Measurements from ENCODE around the gene DCTN3. TPM values are rescaled to one million over a fixed set of nuclear protein-coding genes. Genes with fewer than 3 reads are reported as not detected.

The DCTN3 gene
- total and polyA plus RNA-seq, 10 of the 15 experiments (the other 5 are each of a cell fraction or from before 2014, with no cell fraction given) = 19.0 to 120 (median 71.8) TPM

DNA sequence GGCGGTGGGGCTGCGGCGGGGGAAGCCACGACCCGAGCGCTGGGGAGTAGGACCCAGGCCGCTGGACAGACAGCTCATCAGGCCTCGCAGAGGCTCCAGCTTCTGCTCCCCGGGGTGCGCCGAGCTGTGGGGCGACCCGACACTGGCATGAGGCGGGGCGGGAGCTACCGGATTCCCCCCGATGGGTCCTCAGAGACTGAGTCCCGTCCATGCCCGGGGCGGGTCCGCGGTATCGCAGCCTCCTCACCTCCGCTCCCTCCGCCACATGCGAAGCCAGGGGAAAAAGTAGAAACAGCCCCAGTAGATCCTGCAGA is 44.7 kb upstream of the DCTN3 start:
- peak overlapping the region; percentile 87 for H2AFZ ChIP-seq (ENCODE audit: control insufficient read depth, low read depth, low read length)
- H3K36me3 ChIP-seq (ENCODE audit: control insufficient read depth in 2 of 2, insufficient read depth in 2 of 2, low read length in 1 of 2) = no peaks in the 10 kb centered on the region
- H3K9me3 ChIP-seq (replicated peaks; ENCODE audit: control insufficient read depth, insufficient read depth, low read length) = no peaks in the 10 kb centered on the region; the same call in 2 of the 3 replicates
- H3K27ac ChIP-seq (ENCODE audit: control insufficient read depth, insufficient read depth) = no peak overlapping the region
- H3K4me2 ChIP-seq (ENCODE audit: control insufficient read depth, insufficient read depth) = peak overlapping the region; percentile 96
- in situ Hi-C loops (cut with MboI) = no loop called here
- DNase-seq (ENCODE audit: low read depth, low spot score) = no peak
- ChIA-PET SMC1A (ENCODE audit: uncharacterized antibody, unreplicated experiment) (interaction anchor here (0.7 to 1.1 kb wide), 2 partner anchors 18 to 21 kb away, joined by 3 read pairs; no protein-coding TSS in a partner anchor), POLR2A (interaction anchor here (0.6 kb wide), 1 partner anchor 406 kb away, joined by 5 read pairs; no protein-coding TSS in a partner anchor), RAD21 (ENCODE audit: unreplicated experiment) (interaction anchor here (0.9 to 1.7 kb wide), 3 partner anchors 27 to 44 kb away, joined by 3 to 7 read pairs (median 5); partner anchors contain the start of genes DCTN3 and SIGMAR1), CTCF (interaction anchor here (0.5 to 3.2 kb wide), 13 partner anchors 9 to 1620 kb away, joined by 3 to 23 read pairs (median 3); partner anchors contain the start of genes GALT, MYORG and SIGMAR1)
- peak; percentile 35 for ATAC-seq
- peak overlapping the region; percentile 97 for H3K4me3 ChIP-seq
- intact Hi-C loops (cut with micrococcal nuclease; ENCODE audit: unreplicated experiment) = no loop called here
- H4K20me1 ChIP-seq (ENCODE audit: control insufficient read depth, insufficient read depth) = no peaks in the 10 kb centered on the region
- H3K79me2 ChIP-seq (ENCODE audit: control insufficient read depth, insufficient read depth, low read length) = no peaks in the 10 kb centered on the region
- no peaks in the 10 kb centered on the region for H3K27me3 ChIP-seq (replicated peaks in 1 of 2; ENCODE audit: control insufficient read depth in 2 of 2, insufficient read depth in 2 of 2, low read length in 1 of 2)
- BruUV-seq (replicated peaks) = no TSS peak
- FAIRE-seq = no peak
- 3% methylated on average over 15 of the region's 26 CpGs for WGBS (ENCODE audit: insufficient coverage, insufficient replicate concordance, low lambda C conversion rate, missing lambda C conversion rate)
- peak overlapping the region; percentile 39; the same call in 1 of the 2 replicates for H3K9ac ChIP-seq (ENCODE audit: control insufficient read depth, insufficient read depth, low read length)
- peaks cover 9% of the 10 kb centered on the region for H3K4me1 ChIP-seq (ENCODE audit: control insufficient read depth, insufficient read depth, low read length)
- TF ChIP-seq NR2C1 (IDR thresholded peaks at IDR 0.05) (0 out of 2 replicates have a peak, but pooled peaks have one; percentile 21), LARP7 (IDR thresholded peaks at IDR 0.05) (0 out of 2 replicates have a peak, but pooled peaks have one; percentile 2), ZNF207 (IDR thresholded peaks at IDR 0.05; ENCODE audit: borderline replicate concordance) (no peak)

DNA sequence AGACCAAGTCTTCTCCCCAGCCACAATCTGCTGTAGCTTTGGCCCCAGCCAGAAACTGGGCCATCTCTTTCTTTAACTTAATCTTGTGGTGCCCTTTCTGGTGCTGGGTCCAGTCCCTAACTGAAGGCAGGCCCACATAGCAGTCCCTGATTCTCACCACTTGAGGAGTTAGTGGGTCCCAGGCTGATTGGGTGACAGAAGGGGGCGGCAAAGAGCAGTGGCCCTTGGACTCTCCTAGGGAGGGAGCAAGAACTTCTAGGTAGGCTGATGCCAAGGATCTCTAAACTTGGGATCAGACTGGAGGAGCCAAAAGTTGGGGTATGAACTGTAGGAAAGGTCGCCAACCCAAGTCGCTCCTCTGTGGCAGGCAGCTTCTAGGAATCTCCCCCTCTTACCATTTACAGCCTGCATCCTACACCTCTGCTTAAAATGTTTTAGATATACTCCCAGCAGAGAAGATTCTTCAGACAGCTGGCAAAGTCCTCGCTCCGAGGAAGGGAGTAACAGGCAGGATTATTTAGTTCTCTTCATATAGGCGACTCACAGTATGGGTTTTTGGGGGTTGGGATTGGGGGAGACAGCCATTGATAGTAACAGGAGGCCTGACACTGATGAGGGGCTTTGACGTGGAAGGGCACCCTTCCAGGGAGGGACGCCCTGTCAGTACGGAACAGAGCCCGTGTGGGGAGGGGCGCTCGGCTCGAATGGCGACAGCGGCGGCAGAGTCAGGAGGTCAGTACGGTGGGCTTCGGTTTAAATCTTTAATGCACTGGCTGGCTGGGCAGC is 44.2 kb upstream of the DCTN3 start:
- DNase-seq (ENCODE audit: low read depth, low spot score) (no peak), FAIRE-seq (peak; percentile 38), ATAC-seq (peak; percentile 83)
- BruUV-seq (replicated peaks) = no TSS peak
- ChIA-PET RAD21 (ENCODE audit: unreplicated experiment) (interaction anchor here (0.9 to 1.7 kb wide), 3 partner anchors 27 to 44 kb away, joined by 3 to 7 read pairs (median 5); partner anchors contain the start of genes DCTN3 and SIGMAR1), CTCF (interaction anchor here (0.5 to 3.2 kb wide), 13 partner anchors 8 to 1620 kb away, joined by 3 to 23 read pairs (median 4); partner anchors contain the start of genes GALT and SIGMAR1), SMC1A (ENCODE audit: uncharacterized antibody, unreplicated experiment) (interaction anchor here (1.1 kb wide), 1 partner anchor 20 kb away, joined by 3 read pairs; no protein-coding TSS in a partner anchor), POLR2A (interaction anchor here (0.6 to 1.4 kb wide), 2 partner anchors 44 to 407 kb away, joined by 3 to 5 read pairs; partner anchors contain the start of gene DCTN3)
- Histone ChIP-seq H3K4me3 (peak overlapping the region; percentile 97), H4K20me1 (ENCODE audit: control insufficient read depth, insufficient read depth) (no peaks in the 10 kb centered on the region), H3K79me2 (ENCODE audit: control insufficient read depth, insufficient read depth, low read length) (no peaks in the 10 kb centered on the region), H3K9me3 (replicated peaks; ENCODE audit: control insufficient read depth, insufficient read depth, low read length) (no peaks in the 10 kb centered on the region; the same call in 2 of the 3 replicates), H3K36me3 (ENCODE audit: control insufficient read depth in 2 of 2, insufficient read depth in 2 of 2, low read length in 1 of 2) (no peaks in the 10 kb centered on the region), H3K27ac (ENCODE audit: control insufficient read depth, insufficient read depth) (no peak overlapping the region), H3K4me1 (ENCODE audit: control insufficient read depth, insufficient read depth, low read length) (peaks cover 9% of the 10 kb centered on the region), H3K27me3 (replicated peaks in 1 of 2; ENCODE audit: control insufficient read depth in 2 of 2, insufficient read depth in 2 of 2, low read length in 1 of 2) (no peaks in the 10 kb centered on the region), H3K4me2 (ENCODE audit: control insufficient read depth, insufficient read depth) (peak overlapping the region; percentile 96), H2AFZ (ENCODE audit: control insufficient read depth, low read depth, low read length) (peak overlapping the region; percentile 87), H3K9ac (ENCODE audit: control insufficient read depth, insufficient read depth, low read length) (0 out of 2 replicates have a peak overlapping the region, but pooled peaks have one; percentile 20)
- 1% methylated on average over 18 of the region's 18 CpGs for WGBS (ENCODE audit: insufficient coverage, insufficient replicate concordance, low lambda C conversion rate, missing lambda C conversion rate)
- intact Hi-C loops (cut with micrococcal nuclease; ENCODE audit: unreplicated experiment) (no loop called here), in situ Hi-C loops (cut with MboI) (no loop called here)
- peak; percentile 47 for TF ChIP-seq RAD21 (IDR thresholded peaks at IDR 0.05; ENCODE audit: insufficient read depth, low read depth, low read length)
- 0 out of 2 replicates have a peak, but pooled peaks have one; percentile 12 for TF ChIP-seq LARP7 (IDR thresholded peaks at IDR 0.05)
- no peak for TF ChIP-seq STAT1 (conservative IDR thresholded peaks at IDR 0.05)
- TF ChIP-seq NFXL1 (IDR thresholded peaks at IDR 0.05; ENCODE audit: borderline replicate concordance) = no peak
- TF ChIP-seq SREBF2 (IDR thresholded peaks at IDR 0.05; ENCODE audit: low read length) = no peak
- no peak for TF ChIP-seq TCF12 (IDR thresholded peaks at IDR 0.05; ENCODE audit: low read depth, low read length)
- TF ChIP-seq, protein P1, sequence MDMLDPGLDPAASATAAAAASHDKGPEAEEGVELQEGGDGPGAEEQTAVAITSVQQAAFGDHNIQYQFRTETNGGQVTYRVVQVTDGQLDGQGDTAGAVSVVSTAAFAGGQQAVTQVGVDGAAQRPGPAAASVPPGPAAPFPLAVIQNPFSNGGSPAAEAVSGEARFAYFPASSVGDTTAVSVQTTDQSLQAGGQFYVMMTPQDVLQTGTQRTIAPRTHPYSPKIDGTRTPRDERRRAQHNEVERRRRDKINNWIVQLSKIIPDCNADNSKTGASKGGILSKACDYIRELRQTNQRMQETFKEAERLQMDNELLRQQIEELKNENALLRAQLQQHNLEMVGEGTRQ (IDR thresholded peaks at IDR 0.05; ENCODE audit: borderline replicate concordance, low read depth, low read length) = no peak
- TF ChIP-seq, protein P2, sequence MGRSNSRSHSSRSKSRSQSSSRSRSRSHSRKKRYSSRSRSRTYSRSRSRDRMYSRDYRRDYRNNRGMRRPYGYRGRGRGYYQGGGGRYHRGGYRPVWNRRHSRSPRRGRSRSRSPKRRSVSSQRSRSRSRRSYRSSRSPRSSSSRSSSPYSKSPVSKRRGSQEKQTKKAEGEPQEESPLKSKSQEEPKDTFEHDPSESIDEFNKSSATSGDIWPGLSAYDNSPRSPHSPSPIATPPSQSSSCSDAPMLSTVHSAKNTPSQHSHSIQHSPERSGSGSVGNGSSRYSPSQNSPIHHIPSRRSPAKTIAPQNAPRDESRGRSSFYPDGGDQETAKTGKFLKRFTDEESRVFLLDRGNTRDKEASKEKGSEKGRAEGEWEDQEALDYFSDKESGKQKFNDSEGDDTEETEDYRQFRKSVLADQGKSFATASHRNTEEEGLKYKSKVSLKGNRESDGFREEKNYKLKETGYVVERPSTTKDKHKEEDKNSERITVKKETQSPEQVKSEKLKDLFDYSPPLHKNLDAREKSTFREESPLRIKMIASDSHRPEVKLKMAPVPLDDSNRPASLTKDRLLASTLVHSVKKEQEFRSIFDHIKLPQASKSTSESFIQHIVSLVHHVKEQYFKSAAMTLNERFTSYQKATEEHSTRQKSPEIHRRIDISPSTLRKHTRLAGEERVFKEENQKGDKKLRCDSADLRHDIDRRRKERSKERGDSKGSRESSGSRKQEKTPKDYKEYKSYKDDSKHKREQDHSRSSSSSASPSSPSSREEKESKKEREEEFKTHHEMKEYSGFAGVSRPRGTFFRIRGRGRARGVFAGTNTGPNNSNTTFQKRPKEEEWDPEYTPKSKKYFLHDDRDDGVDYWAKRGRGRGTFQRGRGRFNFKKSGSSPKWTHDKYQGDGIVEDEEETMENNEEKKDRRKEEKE (IDR thresholded peaks at IDR 0.05) = no peak
- TF ChIP-seq KDM1A (IDR thresholded peaks at IDR 0.05; ENCODE audit: borderline replicate concordance) = no peak

Data from GM12878 (cell line).